ENCODE measurements around the gene CDC25A. TPM values are rescaled to one million over a fixed set of nuclear protein-coding genes. Genes with fewer than 3 reads are reported as not detected.

CDC25A gene
- polyA plus RNA-seq, 2 of the 4 experiments (the other 2 are of a cell fraction): 6.4 to 9.8 TPM

GRCh38 chr3:48186631-48187300, 1.5 kb downstream of the CDC25A start:
- no peak for TF ChIP-seq FOSB (CRISPR knock-in tag; IDR thresholded peaks at IDR 0.05)
- no peak for TF ChIP-seq HOXB5 (CRISPR knock-in tag; IDR thresholded peaks at IDR 0.05)
- TF ChIP-seq EHMT2 (IDR thresholded peaks at IDR 0.05; ENCODE audit: low read depth): no peak
- TF ChIP-seq CHD4 (IDR thresholded peaks at IDR 0.05; ENCODE audit: borderline replicate concordance): no peak
- H3K4me2 ChIP-seq: peak overlapping the region; percentile 97
- peak overlapping the region; percentile 75 to 91 for H3K27ac ChIP-seq
- CTCF ChIA-PET: interaction anchor here (0.7 kb wide), 1 partner anchor 763 kb away, joined by 3 read pairs; no protein-coding TSS in a partner anchor
- POLR2A ChIA-PET: interaction anchor here (1.5 kb wide), 1 partner anchor 54 kb away, joined by 3 read pairs; the partner anchor contains the start of gene ZNF589
- 21% methylated on average over 7 of the region's 7 CpGs for WGBS (ENCODE audit: missing lambda C conversion rate)
- H3K4me3 ChIP-seq: peak overlapping the region; percentile 83
- ATAC-seq (no peak), FAIRE-seq (no peak), DNase-seq (ENCODE audit: low read depth in 1 of 2, low spot score in 1 of 2) (no peak)
- H3K4me1 ChIP-seq: peaks cover 11% of the 10 kb centered on the region
- H3K9me3 ChIP-seq: no peaks in the 10 kb centered on the region

- Histone ChIP-seq H3K9me3 (no peaks in the 10 kb centered on the region), H3K27ac (no peak overlapping the region), H3K4me1 (peaks cover 11% of the 10 kb centered on the region), H3K4me2 (no peak overlapping the region), H3K4me3 (no peak overlapping the region)
- WGBS (ENCODE audit: missing lambda C conversion rate): 84% methylated on average over 4 of the region's 4 CpGs
- TF ChIP-seq REST (IDR thresholded peaks at IDR 0.05): no peak
- TF ChIP-seq JUN (IDR thresholded peaks at IDR 0.05): no peak
- TF ChIP-seq KDM5A (IDR thresholded peaks at IDR 0.05): no peak
- TF ChIP-seq MYC (IDR thresholded peaks at IDR 0.05; ENCODE audit: borderline replicate concordance, low read length): no peak
- TF ChIP-seq ATOH8 (CRISPR knock-in tag; IDR thresholded peaks at IDR 0.05; ENCODE audit: low read depth): no peak
- TF ChIP-seq ELK1 (IDR thresholded peaks at IDR 0.05; ENCODE audit: low read depth, low read length): no peak
- TF ChIP-seq BHLHE40 (IDR thresholded peaks at IDR 0.05; ENCODE audit: low read depth, low read length): no peak
- no peak for TF ChIP-seq NR3C1 (IDR thresholded peaks at IDR 0.05)
- TF ChIP-seq FOXS1 (CRISPR knock-in tag; IDR thresholded peaks at IDR 0.05): no peak
- ATAC-seq (no peak), FAIRE-seq (no peak), DNase-seq (ENCODE audit: low read depth in 1 of 2, low spot score in 1 of 2) (no peak)
- ChIA-PET CTCF (interaction anchor here (1.1 kb wide), 1 partner anchor 88 kb away, joined by 3 read pairs; no protein-coding TSS in a partner anchor), POLR2A (no interaction called here)
These were observed 3.1 kb downstream of the CDC25A start for GRCh38 chr3:48185129-48185528.

GRCh38 chr3:48184299-48184698, 3.9 kb downstream of the CDC25A start:
- ChIA-PET CTCF (interaction anchor here (1.1 kb wide), 1 partner anchor 89 kb away, joined by 3 read pairs; no protein-coding TSS in a partner anchor), POLR2A (no interaction called here)
- Histone ChIP-seq H3K27ac (no peak overlapping the region), H3K4me1 (peaks cover 11% of the 10 kb centered on the region), H3K9me3 (no peaks in the 10 kb centered on the region), H3K4me2 (no peak overlapping the region), H3K4me3 (no peak overlapping the region)
- FAIRE-seq (no peak), ATAC-seq (no peak), DNase-seq (ENCODE audit: low read depth in 1 of 2, low spot score in 1 of 2) (no peak)
- 68% methylated on average over 2 of the region's 2 CpGs for WGBS (ENCODE audit: missing lambda C conversion rate)
- TF ChIP-seq NR3C1 (IDR thresholded peaks at IDR 0.05) (no peak), MAFK (IDR thresholded peaks at IDR 0.05; ENCODE audit: partially characterized antibody) (peak; percentile 70), EHMT2 (IDR thresholded peaks at IDR 0.05; ENCODE audit: low read depth) (no peak), REST (IDR thresholded peaks at IDR 0.05) (no peak)
